ENCODE measurements around the gene OR8B8. TPM values are rescaled to one million over a fixed set of nuclear protein-coding genes. Genes with fewer than 3 reads are reported as not detected.

The OR8B8 gene
- total RNA-seq, 1 donor from 2014 or later: not detected

DNA sequence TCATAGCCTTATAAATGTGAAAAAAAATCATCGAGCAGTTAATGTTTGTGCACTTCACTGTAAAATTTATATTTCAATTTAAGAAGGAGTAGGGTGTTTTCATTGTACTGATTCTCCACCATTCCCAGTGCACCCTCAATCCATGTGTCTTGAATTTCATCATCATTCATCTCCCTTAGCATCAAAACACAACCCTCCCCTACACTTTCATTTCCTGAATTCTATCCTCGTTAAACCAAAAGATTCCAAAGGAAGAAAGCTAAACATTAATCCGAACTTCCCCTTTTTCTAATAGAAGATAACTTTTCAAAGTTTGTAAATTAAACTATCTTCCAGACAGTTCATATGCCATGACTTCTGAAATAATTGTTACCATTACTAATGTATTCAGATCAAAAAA lies 34.1 kb upstream of the OR8B8 start:
- no peak overlapping the region for H3K4me3 Mint-ChIP-seq
- no peak for TF ChIP-seq CTCF (conservative IDR thresholded peaks at IDR 0.05)

DNA sequence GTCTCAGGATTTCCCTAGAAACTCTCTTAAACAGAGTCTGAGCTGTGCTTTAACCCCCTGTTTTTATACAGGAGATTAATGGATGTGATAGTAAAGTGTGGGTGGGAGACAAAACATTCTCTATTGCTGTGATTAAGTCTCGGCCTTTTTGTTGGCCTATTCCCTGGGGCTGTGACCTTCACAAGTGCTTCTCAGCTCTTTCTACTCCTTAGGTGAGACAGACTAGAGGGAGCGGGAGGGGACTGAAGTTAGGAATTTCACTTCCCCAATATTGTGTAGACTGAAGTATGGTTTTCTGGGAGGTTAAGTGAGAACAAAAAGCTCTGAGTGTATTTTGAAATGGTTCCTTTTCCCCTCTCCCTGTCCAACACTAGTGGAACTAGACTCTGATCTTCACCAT lies 29.8 kb upstream of the OR8B8 start:
- Mint-ChIP-seq H3K4me3 (no peak overlapping the region), H3K27me3 (ENCODE audit: low read depth) (peaks cover 9% of the 10 kb centered on the region), H3K27ac (ENCODE audit: unreplicated experiment) (no peak overlapping the region), H3K4me1 (no peaks in the 10 kb centered on the region), H3K36me3 (ENCODE audit: low read depth) (no peaks in the 10 kb centered on the region), H3K9me3 (no peaks in the 10 kb centered on the region)
- DNase-seq (ENCODE audit: low read depth, low spot score): no peak
- TF ChIP-seq CTCF (conservative IDR thresholded peaks at IDR 0.05): no peak

More for the DNA sequence above, 34.1 kb upstream of the OR8B8 start:
- no peaks in the 10 kb centered on the region for H3K36me3 Mint-ChIP-seq (ENCODE audit: low read depth)
- no peak for DNase-seq (ENCODE audit: low read depth, low spot score)
- H3K27me3 Mint-ChIP-seq (ENCODE audit: low read depth): peaks cover 7% of the 10 kb centered on the region
- H3K9me3 Mint-ChIP-seq: peaks cover 4% of the 10 kb centered on the region
- no peak overlapping the region for H3K27ac Mint-ChIP-seq (ENCODE audit: unreplicated experiment)
- peaks cover 16% of the 10 kb centered on the region for H3K4me1 Mint-ChIP-seq

- no peaks in the 10 kb centered on the region for H3K4me1 Mint-ChIP-seq
Observed at GRCh38 chr11:124474779-124475178, 29.3 kb upstream of the OR8B8 start.

GRCh38 chr11:124474079-124474478 lies 28.6 kb upstream of the OR8B8 start:
- no peak for TF ChIP-seq CTCF (conservative IDR thresholded peaks at IDR 0.05)
- Mint-ChIP-seq H3K27me3 (ENCODE audit: low read depth) (peaks cover 11% of the 10 kb centered on the region), H3K27ac (ENCODE audit: unreplicated experiment) (no peak overlapping the region), H3K36me3 (ENCODE audit: low read depth) (no peaks in the 10 kb centered on the region), H3K9me3 (no peaks in the 10 kb centered on the region), H3K4me3 (no peak overlapping the region), H3K4me1 (no peaks in the 10 kb centered on the region)
- DNase-seq (ENCODE audit: low read depth, low spot score): no peak

More at GRCh38 chr11:124474779-124475178, 29.3 kb upstream of the OR8B8 start:
- no peaks in the 10 kb centered on the region for H3K36me3 Mint-ChIP-seq (ENCODE audit: low read depth)
- no peak for DNase-seq (ENCODE audit: low read depth, low spot score)
- peaks cover 9% of the 10 kb centered on the region for H3K27me3 Mint-ChIP-seq (ENCODE audit: low read depth)
- H3K4me3 Mint-ChIP-seq: no peak overlapping the region
- H3K27ac Mint-ChIP-seq (ENCODE audit: unreplicated experiment): no peak overlapping the region
- H3K9me3 Mint-ChIP-seq: no peaks in the 10 kb centered on the region
- no peak for TF ChIP-seq CTCF (conservative IDR thresholded peaks at IDR 0.05)

DNA sequence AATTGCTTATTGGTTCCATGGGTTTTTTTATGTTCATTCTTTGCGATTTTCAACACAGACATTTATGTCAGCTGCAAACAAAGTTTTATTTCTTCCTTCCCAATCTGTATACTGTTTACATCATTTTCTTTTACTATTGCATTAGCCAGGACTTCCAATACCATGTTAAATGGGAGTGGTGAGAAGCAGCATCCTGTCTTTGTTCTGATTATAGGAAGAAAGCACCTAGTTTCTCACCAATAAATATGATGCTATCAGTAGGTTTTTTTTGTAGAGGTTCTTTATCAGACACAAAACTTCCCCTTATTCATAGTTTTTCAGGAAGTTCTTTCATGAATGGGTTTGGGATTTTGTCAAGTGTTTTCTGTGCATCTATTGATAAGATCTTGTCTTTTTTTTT lies 28.0 kb upstream of the OR8B8 start:
- H3K9me3 Mint-ChIP-seq: no peaks in the 10 kb centered on the region
- H3K27ac Mint-ChIP-seq (ENCODE audit: unreplicated experiment): no peak overlapping the region
- no peak for DNase-seq (ENCODE audit: low read depth, low spot score)
- H3K4me3 Mint-ChIP-seq: no peak overlapping the region
- H3K4me1 Mint-ChIP-seq: no peaks in the 10 kb centered on the region
- no peak for TF ChIP-seq CTCF (conservative IDR thresholded peaks at IDR 0.05)
- no peaks in the 10 kb centered on the region for H3K36me3 Mint-ChIP-seq (ENCODE audit: low read depth)
- H3K27me3 Mint-ChIP-seq (ENCODE audit: low read depth): peaks cover 13% of the 10 kb centered on the region

Data from neural crest cell (in vitro differentiated cells).